ENCODE results near the gene STPG3.

- no peak for TF ChIP-seq EZH2 (IDR thresholded peaks at IDR 0.05; ENCODE audit: insufficient read depth, poor library complexity, severe bottlenecking)
- no peak for TF ChIP-seq EZH2phosphoT487 (IDR thresholded peaks at IDR 0.05; ENCODE audit: insufficient read depth, low read depth)
Measured at GRCh38 chr9:137256362-137256761, 5.3 kb downstream of the STPG3 start.

Measured in GM23248 (cell line).